BLaER1 treated with 17β-estradiol and CSF1 and Interleukin-3, amounts not matched to agents 10 nM and 100 nM (cell line): ENCODE data around the gene MLKL.

Experiments
- H3K27ac ChIP-seq, 11 experiments: shearing (Covaris generic); formaldehyde crosslinking; 2 replicates each; pipeline ENCODE4 v1.8.1; 2022
- H3K27me3 ChIP-seq, 11 experiments: shearing (Covaris generic); formaldehyde crosslinking; 2 replicates each; pipeline ENCODE4 v1.8.1; 2022
- H3K36me3 ChIP-seq, 11 experiments: shearing (Covaris generic); formaldehyde crosslinking; 2 replicates each; pipeline ENCODE4 v1.8.1; 2022
- H3K4me1 ChIP-seq, 10 experiments: shearing (Covaris generic); formaldehyde crosslinking; 2 replicates each; pipeline ENCODE4 v1.8.1; 2022
- H3K4me2 ChIP-seq, 11 experiments: shearing (Covaris generic); formaldehyde crosslinking; 2 replicates each; pipeline ENCODE4 v1.8.1; 2022
- H3K4me3 ChIP-seq, 10 experiments: shearing (Covaris generic); formaldehyde crosslinking; 2 replicates each; pipeline ENCODE4 v1.8.1; 2022
- H3K9ac ChIP-seq, 11 experiments: shearing (Covaris generic); formaldehyde crosslinking; 2 replicates each; pipeline ENCODE4 v1.8.1; 2022
- H3K9me3 ChIP-seq, 11 experiments: shearing (Covaris generic); formaldehyde crosslinking; replicated peaks in 1 of 11; 2 replicates each; pipeline ENCODE4 v1.8.1; 2022
- H4K20me1 ChIP-seq, 11 experiments: shearing (Covaris generic); formaldehyde crosslinking; 2 replicates each; pipeline ENCODE4 v1.8.1; 2022
- Cebpa-rat ChIP-seq, 11 experiments: shearing (Covaris generic); IDR thresholded peaks; 2 replicates each; pipeline ENCODE4 v1.8.1; 2022

MLKL gene

GRCh38 chr16:74735162-74735452 lies 34.4 kb upstream of the MLKL start:
- no peak overlapping the region for H3K27ac ChIP-seq
- H3K27me3 ChIP-seq = no peaks in the 10 kb centered on the region
- H3K4me3 ChIP-seq = no peak overlapping the region
- no peak overlapping the region for H3K4me2 ChIP-seq
- no peak for TF ChIP-seq Cebpa-rat (IDR thresholded peaks at IDR 0.05)
- H4K20me1 ChIP-seq = no peaks in the 10 kb centered on the region; a peak in 1 of 22 replicates
- no peaks in the 10 kb centered on the region for H3K9me3 ChIP-seq
- H3K4me1 ChIP-seq = peaks cover 2 to 35% (median 26%) of the 10 kb centered on the region in 10 experiments; a peak in 17 of 20 replicates
- no peak overlapping the region for H3K9ac ChIP-seq
- H3K36me3 ChIP-seq = no peaks in the 10 kb centered on the region

GRCh38 chr16:74734361-74735161 lies 33.9 kb upstream of the MLKL start:
- no peak overlapping the region for H3K27ac ChIP-seq
- H3K9ac ChIP-seq = no peak overlapping the region
- H3K4me2 ChIP-seq = no peak overlapping the region
- H4K20me1 ChIP-seq = no peaks in the 10 kb centered on the region; a peak in 1 of 22 replicates
- H3K27me3 ChIP-seq = no peaks in the 10 kb centered on the region
- H3K36me3 ChIP-seq = no peaks in the 10 kb centered on the region
- no peaks in the 10 kb centered on the region for H3K9me3 ChIP-seq
- no peak overlapping the region for H3K4me3 ChIP-seq
- H3K4me1 ChIP-seq = peaks cover 6 to 40% (median 31%) of the 10 kb centered on the region in 10 experiments; a peak in 17 of 20 replicates
- no peak for TF ChIP-seq Cebpa-rat (IDR thresholded peaks at IDR 0.05)

- H3K4me3 ChIP-seq = no peak overlapping the region
- no peak overlapping the region for H3K4me2 ChIP-seq
- H3K9ac ChIP-seq = no peak overlapping the region
- H3K9me3 ChIP-seq = no peaks in the 10 kb centered on the region
- no peak overlapping the region for H3K27ac ChIP-seq
- peaks cover 6 to 40% (median 31%) of the 10 kb centered on the region in 10 experiments; a peak in 17 of 20 replicates for H3K4me1 ChIP-seq
- no peaks in the 10 kb centered on the region; a peak in 1 of 22 replicates for H4K20me1 ChIP-seq
- no peaks in the 10 kb centered on the region for H3K27me3 ChIP-seq
- TF ChIP-seq Cebpa-rat (IDR thresholded peaks at IDR 0.05) = no peak
- H3K36me3 ChIP-seq = no peaks in the 10 kb centered on the region
Measured at GRCh38 chr16:74732707-74733350, 32.2 kb upstream of the MLKL start.

DNA sequence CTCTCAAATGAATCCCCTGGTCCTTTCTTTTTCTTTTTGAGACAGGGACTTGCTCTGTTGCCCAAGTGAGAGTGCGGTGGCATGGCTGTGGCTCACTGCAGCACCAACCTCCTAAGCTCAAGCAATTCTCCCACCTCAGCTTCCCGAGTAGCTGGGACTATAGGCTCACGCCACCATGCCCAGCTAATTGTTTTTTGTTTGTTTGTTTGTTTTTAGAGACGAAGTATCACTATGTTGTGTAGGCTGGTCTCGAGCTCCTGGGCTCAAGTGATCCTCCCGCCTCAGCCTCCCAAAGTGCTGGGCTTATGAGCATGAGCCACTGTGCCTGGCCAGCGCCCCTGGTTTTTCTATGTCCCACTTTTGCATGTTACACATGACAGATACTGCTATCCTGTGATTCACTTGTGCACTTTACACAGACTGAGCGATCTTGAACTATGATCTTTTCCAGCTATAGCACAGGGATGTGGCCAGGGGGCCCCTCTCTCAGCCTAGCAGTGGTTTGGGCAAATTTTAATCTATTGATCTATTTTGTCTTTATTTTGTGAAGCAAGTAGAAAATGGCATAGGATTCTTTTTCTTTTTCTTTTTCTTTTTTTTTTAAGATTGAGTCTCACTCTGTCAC lies 31.3 kb upstream of the MLKL start:
- Histone ChIP-seq H3K9ac (no peak overlapping the region), H3K27me3 (no peaks in the 10 kb centered on the region), H3K4me2 (no peak overlapping the region), H3K4me3 (no peak overlapping the region), H3K4me1 (peaks cover 6 to 31% (median 23%) of the 10 kb centered on the region in 10 experiments; a peak in 17 of 20 replicates), H3K27ac (no peak overlapping the region), H3K36me3 (no peaks in the 10 kb centered on the region), H3K9me3 (peaks cover 2 to 7% (median 4%) of the 10 kb centered on the region in 11 experiments; a peak in 20 of 22 replicates), H4K20me1 (no peaks in the 10 kb centered on the region)
- no peak for TF ChIP-seq Cebpa-rat (IDR thresholded peaks at IDR 0.05)

GRCh38 chr16:74729783-74730683 lies 29.4 kb upstream of the MLKL start:
- H3K27ac ChIP-seq = peak overlapping the region in 3 of 11 experiments; percentile 8 to 20 (median 20); a peak in 2 of 22 replicates
- H3K4me2 ChIP-seq = peak overlapping the region; percentile 18 to 83 (median 63); a peak in 20 of 22 replicates
- peaks cover 6 to 20% (median 12%) of the 10 kb centered on the region in 10 experiments; a peak in 17 of 20 replicates for H3K4me1 ChIP-seq
- H3K27me3 ChIP-seq = no peaks in the 10 kb centered on the region
- TF ChIP-seq Cebpa-rat (IDR thresholded peaks at IDR 0.05) = no peak
- no peaks in the 10 kb centered on the region for H3K36me3 ChIP-seq
- peak overlapping the region in 2 of 11 experiments; percentile 3 to 29; a peak in 2 of 22 replicates for H3K9ac ChIP-seq
- H4K20me1 ChIP-seq = no peaks in the 10 kb centered on the region
- H3K4me3 ChIP-seq = no peak overlapping the region
- peaks cover 6 to 12% (median 10%) of the 10 kb centered on the region in 11 experiments; a peak in 20 of 22 replicates for H3K9me3 ChIP-seq

DNA sequence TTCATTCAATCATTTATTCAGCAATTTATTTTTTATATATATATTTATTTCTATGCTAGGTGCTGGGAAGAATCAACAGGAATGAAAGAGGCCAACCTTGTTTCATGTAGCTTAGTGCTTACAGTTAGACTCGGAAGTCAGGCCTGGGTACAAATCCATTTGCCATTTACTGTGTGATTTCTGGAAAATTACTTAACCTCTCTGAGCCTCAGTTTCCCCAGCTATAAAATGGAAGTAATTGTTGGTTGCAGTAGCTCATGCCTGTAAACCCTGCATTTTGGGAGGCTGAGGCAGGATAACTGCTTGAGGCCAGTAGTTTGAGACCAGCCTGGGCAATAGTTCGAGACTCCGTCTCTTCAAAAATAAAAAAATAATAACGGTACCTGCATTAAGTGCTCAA lies 27.2 kb upstream of the MLKL start:
- TF ChIP-seq Cebpa-rat (IDR thresholded peaks at IDR 0.05) = no peak
- H3K27me3 ChIP-seq = no peaks in the 10 kb centered on the region
- no peak overlapping the region for H3K27ac ChIP-seq
- no peaks in the 10 kb centered on the region for H4K20me1 ChIP-seq
- H3K4me3 ChIP-seq = no peak overlapping the region
- H3K36me3 ChIP-seq = no peaks in the 10 kb centered on the region
- no peak overlapping the region for H3K4me2 ChIP-seq
- H3K4me1 ChIP-seq = peaks cover 12 to 24% (median 20%) of the 10 kb centered on the region in 10 experiments
- H3K9me3 ChIP-seq = peaks cover 6 to 12% (median 10%) of the 10 kb centered on the region in 11 experiments; a peak in 20 of 22 replicates
- no peak overlapping the region for H3K9ac ChIP-seq

DNA sequence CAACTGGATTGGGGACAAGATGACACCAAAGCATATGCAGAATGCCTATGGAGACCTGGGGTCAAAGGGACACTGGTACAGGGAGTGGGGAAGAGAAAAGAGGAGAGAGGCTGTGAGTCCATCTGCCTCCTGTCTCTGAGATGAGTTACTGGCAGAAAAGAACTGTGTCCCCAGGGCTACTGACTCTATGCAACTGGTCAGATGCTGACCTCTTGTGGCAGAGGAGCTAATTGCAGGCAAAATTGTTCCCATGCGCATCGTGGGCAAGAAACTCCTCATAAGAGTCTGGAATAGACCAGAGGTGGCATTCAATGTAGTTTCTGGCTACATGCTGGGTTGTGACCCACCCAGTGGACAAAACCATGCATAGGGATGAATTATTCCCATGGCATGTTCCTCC lies 26.1 kb upstream of the MLKL start:
- peaks cover 6 to 12% (median 10%) of the 10 kb centered on the region in 11 experiments; a peak in 20 of 22 replicates for H3K9me3 ChIP-seq
- H3K4me2 ChIP-seq = no peak overlapping the region
- H3K9ac ChIP-seq = no peak overlapping the region
- H3K36me3 ChIP-seq = no peaks in the 10 kb centered on the region
- H3K27ac ChIP-seq = no peak overlapping the region
- H3K4me1 ChIP-seq = peaks cover 13 to 32% (median 25%) of the 10 kb centered on the region in 10 experiments
- no peaks in the 10 kb centered on the region for H4K20me1 ChIP-seq
- no peaks in the 10 kb centered on the region for H3K27me3 ChIP-seq
- TF ChIP-seq Cebpa-rat (IDR thresholded peaks at IDR 0.05) = no peak
- no peak overlapping the region for H3K4me3 ChIP-seq

GRCh38 chr16:74725651-74726455 lies 25.2 kb upstream of the MLKL start:
- no peaks in the 10 kb centered on the region for H3K27me3 ChIP-seq
- H3K9me3 ChIP-seq = peaks cover 6 to 12% (median 10%) of the 10 kb centered on the region in 11 experiments; a peak in 20 of 22 replicates
- no peak for TF ChIP-seq Cebpa-rat (IDR thresholded peaks at IDR 0.05)
- H4K20me1 ChIP-seq = no peaks in the 10 kb centered on the region
- peaks cover 19 to 37% (median 28%) of the 10 kb centered on the region in 10 experiments for H3K4me1 ChIP-seq
- H3K4me2 ChIP-seq = no peak overlapping the region
- no peak overlapping the region for H3K9ac ChIP-seq
- H3K27ac ChIP-seq = no peak overlapping the region
- no peaks in the 10 kb centered on the region for H3K36me3 ChIP-seq
- no peak overlapping the region for H3K4me3 ChIP-seq
